Measurements from ENCODE around the gene ABCF2. TPM values are rescaled to one million over a fixed set of nuclear protein-coding genes. Genes with fewer than 3 reads are reported as not detected.

ABCF2 gene
- total RNA-seq, 2 experiments from 2014 or later, result 38.2 to 45.9 TPM

DNA sequence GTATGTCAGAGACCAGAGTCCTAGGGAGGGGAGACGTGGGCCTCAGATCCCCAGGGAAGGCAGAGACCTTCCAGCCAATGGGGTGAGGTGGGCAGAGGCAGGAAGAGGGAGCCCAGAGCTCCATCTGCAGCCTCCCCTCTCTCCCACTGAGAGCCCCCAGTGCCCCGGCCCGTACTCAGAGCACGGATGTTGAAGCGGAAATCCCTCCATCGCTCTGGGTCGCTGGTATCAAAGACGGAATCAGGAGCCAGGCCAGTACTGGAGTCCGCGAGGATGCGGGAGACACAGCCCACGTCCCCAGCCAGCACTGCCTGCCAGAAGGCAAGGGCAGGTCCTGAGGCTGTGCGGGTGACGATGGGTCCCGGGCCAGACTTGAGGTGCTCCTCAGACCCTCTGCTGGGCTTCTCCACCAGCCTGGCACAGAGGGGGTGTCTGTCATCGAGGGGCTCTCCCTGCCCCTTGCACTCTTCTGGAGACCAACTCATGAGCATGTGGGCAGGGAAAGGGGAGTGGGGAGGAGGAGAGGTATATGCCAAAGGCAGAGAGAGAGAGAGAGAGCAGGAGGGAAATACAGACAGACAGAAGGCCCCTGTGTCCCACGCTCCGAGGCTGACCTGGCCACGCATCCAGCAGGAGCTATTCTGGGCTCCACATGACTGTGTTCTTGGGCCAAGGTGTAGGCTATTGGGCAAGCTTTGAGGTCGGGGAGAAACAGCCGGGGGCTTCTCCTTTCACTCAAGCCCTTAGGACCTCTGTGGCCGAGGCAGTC, 40.2 kb downstream of the ABCF2 start, which contains the start of gene ASB10:
ASB10 (minus strand) TSS at position 611 of the 769 bp plus-strand sequence; CDS start at position 491, 120 bp downstream.
- ATAC-seq, result no peak
- DNase-seq, result no peak
- Mint-ChIP-seq H3K4me1 (ENCODE audit: low read depth) (no peaks in the 10 kb centered on the region), H3K27me3 (ENCODE audit: low read depth) (peaks cover 13% of the 10 kb centered on the region), H3K27ac (no peak within 1 kb of the TSS), H3K9me3 (ENCODE audit: insufficient read depth) (no peaks in the 10 kb centered on the region), H3K4me3 (no peak within 1 kb of the TSS), H3K36me3 (ENCODE audit: low read depth) (no peaks in the 10 kb centered on the region)
- POLR2A ChIA-PET, result no interaction called here
- CTCF ChIA-PET, result interaction anchor here (1.3 kb wide), 1 partner anchor 63 kb away, joined by 4 read pairs; no protein-coding TSS in a partner anchor

DNA sequence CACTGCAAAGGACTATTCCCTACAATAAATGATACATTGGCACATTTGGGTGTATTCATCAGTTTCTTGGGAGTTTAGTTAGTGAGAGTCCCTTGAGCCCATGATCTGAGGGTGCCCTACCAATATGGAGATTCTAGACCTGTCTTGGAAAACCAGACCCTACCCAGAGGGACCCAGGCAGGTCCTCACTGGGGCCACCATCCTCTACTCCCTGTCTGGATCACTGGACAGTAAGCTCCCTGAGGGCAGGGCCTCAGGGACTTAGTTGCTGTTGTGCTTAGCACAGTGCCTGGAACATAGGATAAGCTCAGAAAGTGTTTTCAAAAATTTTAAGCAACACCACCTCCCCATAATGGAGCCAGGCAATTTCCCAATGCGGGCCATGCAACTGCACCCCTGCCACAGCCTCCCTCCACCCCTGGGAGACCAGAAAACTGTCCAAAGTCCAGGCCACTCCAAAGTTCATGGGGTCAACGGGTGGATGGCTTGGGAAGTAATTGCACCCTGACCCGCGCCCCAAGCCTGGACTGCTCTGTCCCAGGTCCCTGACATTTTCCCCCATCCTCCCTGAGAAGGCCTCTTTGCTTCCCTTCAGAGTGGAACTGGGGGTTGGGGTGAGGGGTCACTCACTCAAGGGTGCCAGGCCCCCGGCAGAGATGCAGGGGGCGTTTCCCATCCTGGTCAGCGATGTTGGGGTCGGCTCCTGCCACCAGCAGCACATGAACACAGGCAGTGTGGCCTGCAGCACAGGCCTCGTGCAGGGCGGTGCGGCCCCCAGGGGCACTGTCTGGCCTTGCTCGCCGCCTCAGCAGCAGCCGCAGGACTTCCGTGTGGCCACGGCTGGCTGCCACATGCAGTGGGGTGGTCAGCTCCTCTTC, 41.0 kb downstream of the ABCF2 start:
- Mint-ChIP-seq H3K9me3 (ENCODE audit: insufficient read depth) (no peaks in the 10 kb centered on the region), H3K27me3 (ENCODE audit: low read depth) (peaks cover 13% of the 10 kb centered on the region), H3K27ac (no peak overlapping the region), H3K4me3 (no peak overlapping the region), H3K36me3 (ENCODE audit: low read depth) (no peaks in the 10 kb centered on the region), H3K4me1 (ENCODE audit: low read depth) (no peaks in the 10 kb centered on the region)
- DNase-seq (no peak), ATAC-seq (no peak)
- ChIA-PET CTCF (interaction anchor here (1.3 kb wide), 1 partner anchor 62 kb away, joined by 4 read pairs; no protein-coding TSS in a partner anchor), POLR2A (no interaction called here)

DNA sequence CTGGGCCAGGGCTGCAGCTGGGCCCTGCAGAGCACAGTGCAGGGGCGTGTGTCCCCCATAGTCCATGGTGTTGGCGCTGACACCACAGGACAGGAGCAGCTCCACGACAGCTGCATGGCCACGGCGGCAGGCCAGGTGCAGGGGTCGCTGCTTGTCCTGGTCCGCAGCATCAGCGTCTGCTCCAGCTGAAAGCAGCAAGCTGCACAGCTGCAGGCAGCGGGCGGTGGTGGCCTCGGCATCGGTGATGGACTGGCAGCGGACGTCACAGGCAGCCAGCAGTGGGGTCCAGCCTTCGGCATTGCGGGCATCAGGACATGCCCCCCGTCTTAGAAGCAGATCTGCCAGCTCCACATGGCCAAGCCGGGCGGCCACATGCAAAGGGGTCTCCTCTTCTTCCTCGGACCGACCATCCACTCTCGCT, 46.0 kb downstream of the ABCF2 start:
- H3K4me3 Mint-ChIP-seq, result no peak overlapping the region
- ATAC-seq, result no peak
- no peak overlapping the region for H3K27ac Mint-ChIP-seq
- no peaks in the 10 kb centered on the region for H3K36me3 Mint-ChIP-seq (ENCODE audit: low read depth)
- H3K9me3 Mint-ChIP-seq (ENCODE audit: insufficient read depth), result no peaks in the 10 kb centered on the region
- DNase-seq, result no peak
- ChIA-PET CTCF (no interaction called here), POLR2A (no interaction called here)
- H3K27me3 Mint-ChIP-seq (ENCODE audit: low read depth), result peaks cover 5% of the 10 kb centered on the region
- no peaks in the 10 kb centered on the region for H3K4me1 Mint-ChIP-seq (ENCODE audit: low read depth)

DNA sequence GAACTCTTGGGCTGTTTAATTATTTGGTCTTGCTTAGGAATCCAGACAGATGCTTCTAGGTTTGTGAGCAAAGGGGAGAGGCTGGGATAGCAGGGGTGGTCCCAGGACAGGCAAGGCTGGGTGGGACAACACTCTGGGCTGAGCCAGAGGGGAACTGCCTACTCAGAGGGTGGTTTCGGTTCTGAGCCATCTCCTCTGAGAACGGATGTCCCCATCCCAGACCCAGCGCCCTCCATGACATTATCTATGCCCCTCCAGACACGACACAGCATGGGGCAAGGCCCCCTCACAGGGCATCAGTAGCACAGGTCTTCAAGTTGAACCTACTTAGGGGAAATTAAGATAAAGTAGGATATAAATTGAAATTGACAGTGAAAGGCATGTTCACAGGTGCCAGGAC, 47.1 kb downstream of the ABCF2 start:
- ATAC-seq, result no peak
- CTCF ChIA-PET, result interaction anchor here (1.1 to 2.1 kb wide), 3 partner anchors 10 to 75 kb away, joined by 3 to 9 read pairs (median 6); no protein-coding TSS in a partner anchor
- POLR2A ChIA-PET, result no interaction called here

DNA sequence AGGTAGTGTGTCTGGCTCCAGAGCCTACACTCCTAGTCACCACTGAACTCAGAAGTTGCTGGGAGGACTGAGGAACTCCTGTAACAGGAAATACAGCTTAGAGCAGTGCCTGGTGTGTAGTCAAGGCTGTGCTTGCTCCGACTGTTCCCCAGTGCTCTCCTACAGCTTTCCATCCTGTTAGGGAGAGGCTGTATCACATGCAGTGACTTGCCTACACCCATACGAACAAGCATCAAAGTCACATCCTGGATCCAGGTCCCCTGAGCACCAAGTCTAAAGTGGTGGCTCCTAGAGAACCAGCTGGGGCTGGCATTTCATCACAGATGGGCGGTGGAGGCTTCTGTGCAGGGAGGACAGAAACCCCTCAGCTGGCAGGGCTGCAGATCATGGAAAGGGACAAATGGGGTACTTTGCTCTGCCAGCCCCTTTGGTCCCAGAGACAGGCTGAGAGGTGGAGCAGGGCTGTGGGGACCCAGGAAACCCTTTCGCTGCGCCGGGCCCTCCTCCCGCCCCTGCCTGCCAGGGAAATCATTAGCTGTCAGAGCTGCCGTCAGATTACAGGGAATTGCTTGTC, 47.6 kb downstream of the ABCF2 start:
- ATAC-seq, result no peak
- Mint-ChIP-seq H3K9me3 (ENCODE audit: insufficient read depth) (no peaks in the 10 kb centered on the region), H3K4me3 (no peak overlapping the region), H3K27ac (no peak overlapping the region), H3K36me3 (ENCODE audit: low read depth) (no peaks in the 10 kb centered on the region), H3K27me3 (ENCODE audit: low read depth) (peaks cover 5% of the 10 kb centered on the region), H3K4me1 (ENCODE audit: low read depth) (no peaks in the 10 kb centered on the region)
- no peak for DNase-seq
- ChIA-PET CTCF (interaction anchor here (0.9 to 2.1 kb wide), 5 partner anchors 9 to 1296 kb away, joined by 3 to 9 read pairs (median 3); no protein-coding TSS in a partner anchor), POLR2A (no interaction called here)

More for the DNA sequence above, 47.1 kb downstream of the ABCF2 start:
- no peak for DNase-seq
- Mint-ChIP-seq H3K9me3 (ENCODE audit: insufficient read depth) (no peaks in the 10 kb centered on the region), H3K27ac (no peak overlapping the region), H3K27me3 (ENCODE audit: low read depth) (peaks cover 5% of the 10 kb centered on the region), H3K4me3 (no peak overlapping the region), H3K4me1 (ENCODE audit: low read depth) (no peaks in the 10 kb centered on the region), H3K36me3 (ENCODE audit: low read depth) (no peaks in the 10 kb centered on the region)

DNA sequence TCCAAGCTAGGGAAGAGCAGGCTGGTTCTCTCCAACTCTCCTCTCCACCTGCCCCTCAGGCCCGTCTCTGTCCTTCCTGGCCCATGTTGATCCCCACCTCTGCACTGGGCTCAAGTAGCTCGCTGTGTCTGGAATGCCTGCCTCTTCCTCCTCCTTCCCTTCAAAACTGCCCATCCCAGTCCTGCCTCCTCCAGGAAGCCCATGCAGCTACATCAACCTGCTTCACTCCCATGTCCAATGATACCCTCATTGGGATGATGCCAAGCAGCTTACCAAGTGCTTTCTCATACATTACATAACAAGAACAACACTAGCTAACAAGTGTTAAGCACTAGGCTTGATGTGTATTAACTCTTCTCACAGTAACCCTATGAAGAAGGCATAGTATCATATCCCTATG, 48.2 kb downstream of the ABCF2 start:
- no peaks in the 10 kb centered on the region for H3K36me3 Mint-ChIP-seq (ENCODE audit: low read depth)
- ATAC-seq, result no peak
- no peak for DNase-seq
- H3K4me3 Mint-ChIP-seq, result no peak overlapping the region
- H3K27me3 Mint-ChIP-seq (ENCODE audit: low read depth), result peaks cover 5% of the 10 kb centered on the region
- no peaks in the 10 kb centered on the region for H3K9me3 Mint-ChIP-seq (ENCODE audit: insufficient read depth)
- H3K4me1 Mint-ChIP-seq (ENCODE audit: low read depth), result no peaks in the 10 kb centered on the region
- H3K27ac Mint-ChIP-seq, result no peak overlapping the region
- POLR2A ChIA-PET, result no interaction called here
- CTCF ChIA-PET, result interaction anchor here (0.9 to 2.1 kb wide), 5 partner anchors 9 to 1295 kb away, joined by 3 to 9 read pairs (median 3); no protein-coding TSS in a partner anchor

DNA sequence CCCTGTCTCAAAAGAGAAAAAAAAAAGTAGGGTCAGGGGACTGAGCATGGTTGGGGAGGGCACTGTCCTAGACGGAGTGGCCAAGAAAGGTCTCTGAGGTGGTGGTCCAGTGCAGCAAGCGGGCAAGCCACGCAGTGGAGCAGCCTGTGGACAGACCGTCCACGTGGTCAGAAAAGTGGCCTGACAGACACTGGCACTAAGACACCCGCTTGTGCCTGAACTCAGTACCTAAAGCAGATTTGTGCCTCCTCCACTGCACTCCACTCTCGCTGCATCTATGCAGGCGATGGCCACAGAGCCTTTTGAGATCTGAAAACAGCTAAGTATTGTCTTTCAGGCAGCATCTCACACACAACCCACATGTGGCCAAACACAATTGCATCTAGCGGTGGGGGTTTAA, 48.8 kb downstream of the ABCF2 start:
- no peak for DNase-seq
- Mint-ChIP-seq H3K27ac (no peak overlapping the region), H3K4me1 (ENCODE audit: low read depth) (no peaks in the 10 kb centered on the region), H3K27me3 (ENCODE audit: low read depth) (peaks cover 8% of the 10 kb centered on the region), H3K9me3 (ENCODE audit: insufficient read depth) (no peaks in the 10 kb centered on the region), H3K4me3 (no peak overlapping the region), H3K36me3 (ENCODE audit: low read depth) (no peaks in the 10 kb centered on the region)
- ChIA-PET CTCF (interaction anchor here (1.7 kb wide), 1 partner anchor 8 kb away, joined by 9 read pairs; no protein-coding TSS in a partner anchor), POLR2A (no interaction called here)
- no peak for ATAC-seq

DNA sequence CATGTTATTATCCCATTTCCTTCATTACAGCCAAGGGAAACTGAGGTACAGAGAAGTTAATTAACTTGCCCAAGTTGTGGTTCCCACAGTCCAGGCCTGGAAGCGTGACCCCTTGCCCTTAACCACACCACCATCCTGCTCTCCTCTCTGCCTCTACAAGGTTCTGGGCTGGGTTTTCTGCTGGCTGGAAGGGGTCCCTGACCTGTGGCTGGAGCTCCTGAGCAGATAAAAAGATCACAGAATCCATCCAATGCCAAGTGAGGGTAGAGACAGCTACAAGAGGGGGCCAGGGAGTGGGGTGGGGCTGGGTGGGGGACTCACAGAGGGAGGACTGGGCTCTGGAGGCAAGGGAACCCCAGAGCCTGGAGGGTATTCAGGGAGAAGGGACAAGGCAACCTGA, 49.7 kb downstream of the ABCF2 start:
- POLR2A ChIA-PET, result interaction anchor here (0.7 kb wide), 1 partner anchor 49 kb away, joined by 3 read pairs; the partner anchor contains the start of gene ABCF2
- H3K27me3 Mint-ChIP-seq (ENCODE audit: low read depth), result peaks cover 16% of the 10 kb centered on the region

DNA sequence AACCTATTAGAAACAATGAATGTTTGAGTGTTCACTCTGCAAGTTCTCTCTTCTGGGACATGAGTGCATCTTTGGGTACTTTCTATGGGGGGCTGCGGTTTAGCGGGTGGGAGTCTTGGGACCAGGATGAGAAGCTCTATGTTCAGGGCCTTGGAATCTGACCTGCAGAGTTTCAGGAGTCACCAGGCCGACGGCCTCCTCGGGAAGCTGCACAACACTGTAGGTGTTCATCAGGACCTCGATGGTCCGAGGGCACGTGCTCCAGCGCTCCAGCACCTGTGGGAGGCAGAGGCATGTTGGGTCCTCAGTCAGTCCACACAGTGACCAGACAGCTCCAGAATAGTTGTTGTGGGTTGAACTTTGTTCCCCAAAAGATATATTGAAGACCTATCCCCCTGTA, 50.6 kb downstream of the ABCF2 start:
- Mint-ChIP-seq H3K36me3 (ENCODE audit: low read depth) (no peaks in the 10 kb centered on the region), H3K4me3 (no peak overlapping the region), H3K27me3 (ENCODE audit: low read depth) (peaks cover 18% of the 10 kb centered on the region), H3K27ac (no peak overlapping the region), H3K9me3 (ENCODE audit: insufficient read depth) (no peaks in the 10 kb centered on the region), H3K4me1 (ENCODE audit: low read depth) (peaks cover 8% of the 10 kb centered on the region)
- CTCF ChIA-PET, result interaction anchor here (1.9 kb wide), 1 partner anchor 56 kb away, joined by 4 read pairs; the partner anchor contains the start of gene CHPF2
- no peak for DNase-seq
- POLR2A ChIA-PET, result interaction anchor here (0.6 kb wide), 1 partner anchor 73 kb away, joined by 3 read pairs; no protein-coding TSS in a partner anchor
- no peak for ATAC-seq

More for the DNA sequence above, 49.7 kb downstream of the ABCF2 start:
- CTCF ChIA-PET, result interaction anchor here (1.9 kb wide), 1 partner anchor 55 kb away, joined by 4 read pairs; the partner anchor contains the start of gene CHPF2
- H3K4me1 Mint-ChIP-seq (ENCODE audit: low read depth), result peaks cover 6% of the 10 kb centered on the region
- DNase-seq (no peak), ATAC-seq (no peak)
- H3K27ac Mint-ChIP-seq, result no peak overlapping the region
- H3K36me3 Mint-ChIP-seq (ENCODE audit: low read depth), result no peaks in the 10 kb centered on the region
- H3K4me3 Mint-ChIP-seq, result no peak overlapping the region
- H3K9me3 Mint-ChIP-seq (ENCODE audit: insufficient read depth), result no peaks in the 10 kb centered on the region

DNA sequence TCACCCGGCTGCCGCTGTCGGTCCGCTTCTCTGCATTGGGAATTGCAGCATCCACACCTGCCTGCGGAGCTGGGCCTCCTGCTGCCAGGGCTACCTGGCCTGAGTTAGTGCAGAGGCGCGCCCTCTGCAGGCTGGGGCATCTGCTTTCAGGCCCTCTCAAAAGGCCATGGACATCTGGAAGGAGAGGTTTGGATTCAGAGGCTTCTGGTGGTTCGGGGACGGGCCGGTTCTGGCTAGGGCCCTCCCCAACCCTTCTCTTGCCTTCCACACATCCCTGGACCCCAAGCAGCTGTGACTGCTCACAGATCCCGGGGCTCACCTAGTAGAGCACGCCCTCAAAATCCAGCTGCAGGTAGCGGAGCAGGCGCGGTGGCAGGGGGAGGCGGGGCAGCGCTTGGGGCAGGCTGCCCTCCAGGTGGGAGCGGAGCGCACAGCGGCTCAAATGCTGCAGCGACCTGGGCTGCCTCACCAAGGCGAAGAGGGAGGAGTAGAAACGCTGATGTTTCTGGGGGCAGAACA, 51.2 kb downstream of the ABCF2 start:
- Mint-ChIP-seq H3K4me1 (ENCODE audit: low read depth) (peaks cover 8% of the 10 kb centered on the region), H3K9me3 (ENCODE audit: insufficient read depth) (no peaks in the 10 kb centered on the region), H3K27ac (no peak overlapping the region), H3K27me3 (ENCODE audit: low read depth) (peaks cover 23% of the 10 kb centered on the region), H3K4me3 (no peak overlapping the region), H3K36me3 (ENCODE audit: low read depth) (no peaks in the 10 kb centered on the region)
- DNase-seq (no peak), ATAC-seq (no peak)
- POLR2A ChIA-PET, result no interaction called here
- CTCF ChIA-PET, result interaction anchor here (1.1 to 1.9 kb wide), 2 partner anchors 57 to 67 kb away, joined by 3 to 4 read pairs; partner anchors contain the start of gene CHPF2
